Measurements from ENCODE around the gene BCAN. TPM values are rescaled to one million over a fixed set of nuclear protein-coding genes. Genes with fewer than 3 reads are reported as not detected.

The BCAN gene
- total RNA-seq, 1 experiment from 2014 or later: 1.2 TPM

DNA sequence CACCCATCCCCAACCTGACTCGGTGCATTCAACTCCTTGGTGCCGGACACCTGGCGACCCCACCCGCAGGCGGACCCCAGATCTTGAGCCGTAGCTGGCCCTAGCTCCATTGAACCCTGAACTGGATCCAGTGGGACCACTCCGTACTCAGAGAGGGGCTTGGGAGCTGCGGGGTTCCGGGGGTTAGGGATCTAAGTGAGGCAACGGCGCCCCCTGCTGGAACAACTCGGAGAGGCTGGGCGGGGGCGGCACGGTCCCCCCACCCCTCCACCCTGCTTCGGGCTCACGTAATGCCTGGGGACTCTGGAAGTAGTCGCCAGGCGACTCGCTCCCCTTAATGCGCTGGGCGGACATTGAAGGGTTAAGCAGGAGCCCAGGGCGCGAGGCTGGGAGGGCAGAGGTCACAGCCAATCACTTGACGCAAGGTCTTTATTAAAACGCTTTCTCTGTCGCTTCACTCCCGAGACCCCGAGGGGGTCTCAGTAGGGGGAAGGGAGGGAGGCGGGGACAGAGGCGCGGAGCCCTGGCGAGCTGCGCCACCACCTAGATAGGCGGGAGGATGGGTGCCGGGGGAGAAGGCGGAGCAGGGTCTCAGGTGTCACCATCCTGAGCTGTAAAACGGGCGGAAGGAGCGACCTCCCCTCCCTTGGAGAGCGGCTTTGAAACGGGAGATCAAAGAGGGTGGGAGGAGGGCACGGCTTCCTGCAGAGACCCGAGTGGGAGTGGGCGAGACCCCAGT, 64.2 kb downstream of the BCAN start:
- Histone ChIP-seq H4K5ac (ENCODE audit: insufficient read length, low read depth, low read length) (no peak overlapping the region), H3K4me2 (ENCODE audit: insufficient read depth, insufficient read length, low read length) (peak overlapping the region; percentile 83), H2BK12ac (ENCODE audit: insufficient read length, low read depth, low read length) (no peak overlapping the region), H2BK20ac (ENCODE audit: low read depth, low read length, poor library complexity, severe bottlenecking) (no peak overlapping the region), H3K56ac (ENCODE audit: insufficient read length, low read depth, low read length) (no peak overlapping the region), H3K9ac (ENCODE audit: extremely low read depth, insufficient read length, low read length) (peak overlapping the region; percentile 1), H3K4ac (ENCODE audit: low read depth, low read length) (no peak overlapping the region), H3K79me1 (ENCODE audit: insufficient read depth, low read depth, low read length, poor library complexity, severe bottlenecking) (no peaks in the 10 kb centered on the region), H3K18ac (ENCODE audit: insufficient read length, low read depth, low read length) (peak overlapping the region; percentile 18), H4K8ac (replicated peaks; ENCODE audit: insufficient read length, low read depth, low read length) (no peak overlapping the region), H3K4me1 (ENCODE audit: insufficient read depth, low read length) (peaks cover 17% of the 10 kb centered on the region; the same call in 1 of the 2 replicates), H4K91ac (ENCODE audit: insufficient read length, low read depth, low read length) (no peak overlapping the region), H2BK15ac (ENCODE audit: low read depth, low read length) (no peak overlapping the region), H2BK120ac (ENCODE audit: low read depth, low read length, poor library complexity, severe bottlenecking) (no peak overlapping the region), H3K9me3 (ENCODE audit: control insufficient read depth, low read depth, low read length) (no peaks in the 10 kb centered on the region), H2AFZ (ENCODE audit: low read length) (no peak overlapping the region), H3K23ac (ENCODE audit: insufficient read length, low read depth, low read length) (no peak overlapping the region), H3K27ac (ENCODE audit: insufficient read length, low read depth, low read length) (no peak overlapping the region), H2BK5ac (ENCODE audit: insufficient read length, low read length) (no peak overlapping the region), H3K14ac (ENCODE audit: insufficient read depth, low read length) (peak overlapping the region; percentile 27), H3K23me2 (ENCODE audit: insufficient read length, low read depth, low read length, poor library complexity, severe bottlenecking) (peaks cover 39% of the 10 kb centered on the region), H2AK5ac (ENCODE audit: insufficient read length, low read length) (no peak overlapping the region), H3K27me3 (ENCODE audit: insufficient read depth, low read length) (peaks cover 3% of the 10 kb centered on the region; the same call in 1 of the 2 replicates), H3K79me2 (ENCODE audit: insufficient read depth, low read length) (no peaks in the 10 kb centered on the region), H4K20me1 (ENCODE audit: control insufficient read depth, insufficient read depth, insufficient read length) (no peaks in the 10 kb centered on the region), H3T11ph (ENCODE audit: low read length) (no peak overlapping the region)
- TF ChIP-seq, protein P1, sequence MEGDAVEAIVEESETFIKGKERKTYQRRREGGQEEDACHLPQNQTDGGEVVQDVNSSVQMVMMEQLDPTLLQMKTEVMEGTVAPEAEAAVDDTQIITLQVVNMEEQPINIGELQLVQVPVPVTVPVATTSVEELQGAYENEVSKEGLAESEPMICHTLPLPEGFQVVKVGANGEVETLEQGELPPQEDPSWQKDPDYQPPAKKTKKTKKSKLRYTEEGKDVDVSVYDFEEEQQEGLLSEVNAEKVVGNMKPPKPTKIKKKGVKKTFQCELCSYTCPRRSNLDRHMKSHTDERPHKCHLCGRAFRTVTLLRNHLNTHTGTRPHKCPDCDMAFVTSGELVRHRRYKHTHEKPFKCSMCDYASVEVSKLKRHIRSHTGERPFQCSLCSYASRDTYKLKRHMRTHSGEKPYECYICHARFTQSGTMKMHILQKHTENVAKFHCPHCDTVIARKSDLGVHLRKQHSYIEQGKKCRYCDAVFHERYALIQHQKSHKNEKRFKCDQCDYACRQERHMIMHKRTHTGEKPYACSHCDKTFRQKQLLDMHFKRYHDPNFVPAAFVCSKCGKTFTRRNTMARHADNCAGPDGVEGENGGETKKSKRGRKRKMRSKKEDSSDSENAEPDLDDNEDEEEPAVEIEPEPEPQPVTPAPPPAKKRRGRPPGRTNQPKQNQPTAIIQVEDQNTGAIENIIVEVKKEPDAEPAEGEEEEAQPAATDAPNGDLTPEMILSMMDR (conservative IDR thresholded peaks at IDR 0.05): peak; percentile 97
- DNase-seq: peak; percentile 93
- Mint-ChIP-seq H3K27ac (peak overlapping the region; percentile 97 to 98 (median 98)), H3K27me3 (ENCODE audit: low read depth) (peaks cover 34% of the 10 kb centered on the region), H3K36me3 (ENCODE audit: insufficient read depth in 1 of 3, low read depth in 3 of 3) (peaks cover 2 to 16% (median 9%) of the 10 kb centered on the region in 3 experiments), H3K9me3 (no peaks in the 10 kb centered on the region; a peak in 1 of 5 replicates), H3K4me1 (peaks cover 70 to 77% of the 10 kb centered on the region in 2 experiments), H3K4me3 (peak overlapping the region; percentile 74 to 91)
- no CpG with 5 or more reads among the region's 45 CpGs for WGBS (ENCODE audit: extremely low coverage, insufficient read length, low lambda C conversion rate)
